GM12878 (cell line): ENCODE measurements around the gene ATP5ME. TPM values are rescaled to one million over a fixed set of nuclear protein-coding genes. Genes with fewer than 3 reads are reported as not detected.

Experiments used
- CBFB ChIP-seq: IDR thresholded peaks from 2 replicates; pipeline ENCODE4 v1.6.1; 2016; ENCODE audit warnings: antibody characterized with exemption, low read depth
- CEBPB ChIP-seq, 2 experiments: fragments of 150-350 bp in 1 of 2; IDR thresholded peaks; 2 replicates each; pipeline ENCODE4 v1.6.1; 2012 to 2014; ENCODE audit warnings: low read depth in 2 of 2, low read length in 2 of 2, borderline replicate concordance in 1 of 2, inconsistent platforms in 1 of 2
- CEBPZ ChIP-seq: fragments of 150-350 bp; IDR thresholded peaks from 2 replicates; pipeline ENCODE4 v1.6.1; 2016; ENCODE audit warnings: low read depth, low read length
- DPF2 ChIP-seq: fragments of 450-650 bp; IDR thresholded peaks from 2 replicates; pipeline ENCODE4 v1.6.1; 2017; ENCODE audit warnings: mild to moderate bottlenecking
- IKZF1 ChIP-seq: fragments of 450-650 bp; conservative IDR thresholded peaks from 2 replicates; pipeline ENCODE4 v1.6.1; 2017; ENCODE audit warnings: antibody characterized with exemption, mild to moderate bottlenecking
- IKZF2 ChIP-seq, 2 experiments: fragments of 450-650 bp; IDR thresholded peaks; 2 replicates each; pipeline ENCODE4 v1.6.1; 2017; ENCODE audit warnings: mild to moderate bottlenecking in 2 of 2, moderate library complexity in 2 of 2
- JUND ChIP-seq: IDR thresholded peaks from 2 replicates; pipeline ENCODE4 v1.6.1; 2012; ENCODE audit warnings: low read depth, mild to moderate bottlenecking, low read length, improper control_type of control experiment, moderate library complexity
- MLLT1 ChIP-seq: fragments of 450-650 bp; IDR thresholded peaks from 2 replicates; pipeline ENCODE4 v1.6.1; 2016; ENCODE audit warnings: mild to moderate bottlenecking
- MYB ChIP-seq: fragments of 150-350 bp; IDR thresholded peaks from 2 replicates; pipeline ENCODE4 v1.6.1; 2014; ENCODE audit warnings: mild to moderate bottlenecking, low read depth, low read length, borderline replicate concordance
- NBN ChIP-seq: fragments of 450-650 bp; IDR thresholded peaks from 2 replicates; pipeline ENCODE4 v1.6.1; 2016
- NFXL1 ChIP-seq: fragments of 450-650 bp; IDR thresholded peaks from 2 replicates; pipeline ENCODE4 v1.6.1; 2017; ENCODE audit warnings: antibody characterized with exemption, mild to moderate bottlenecking, borderline replicate concordance
- NFYA ChIP-seq: IDR thresholded peaks from 2 replicates; pipeline ENCODE4 v1.6.1; 2011; ENCODE audit warnings: low read depth, mild to moderate bottlenecking, low read length, improper control_type of control experiment, borderline replicate concordance
- PAX8 ChIP-seq: fragments of 450-650 bp; IDR thresholded peaks from 2 replicates; pipeline ENCODE4 v1.6.1; 2017; ENCODE audit warnings: mild to moderate bottlenecking, moderate library complexity
- POLR2A ChIP-seq: IDR thresholded peaks from 2 replicates; pipeline ENCODE4 v1.6.1; 2011; ENCODE audit warnings: low read depth, mild to moderate bottlenecking, low read length
- SREBF1 ChIP-seq: IDR thresholded peaks from 2 replicates; pipeline ENCODE4 v1.6.1; 2012; ENCODE audit warnings: mild to moderate bottlenecking, low read length
- SREBF2 ChIP-seq: IDR thresholded peaks from 2 replicates; pipeline ENCODE4 v1.6.1; 2012; ENCODE audit warnings: mild to moderate bottlenecking, low read length
- STAT1 ChIP-seq: fragments of 450-650 bp; conservative IDR thresholded peaks from 2 replicates; pipeline ENCODE4 v1.6.1; 2014; ENCODE audit warnings: antibody characterized with exemption, mild to moderate bottlenecking
- ZBTB11 ChIP-seq: fragments of 450-650 bp; formaldehyde crosslinking; IDR thresholded peaks from 2 replicates; pipeline ENCODE4 v1.5.0; 2022; ENCODE audit warnings: mild to moderate bottlenecking, missing genetic modification characterization
- polyA plus RNA-seq, 11 experiments: library from polyadenylated mRNA; depleted of rRNA in 4 of 11; unstranded in 6 of 11; stranded (reverse) in 5 of 11; fragments of >200 nt; fragmentation: Nextera tagmentation in 4 of 11; fragmentation: Illumina TruSeq in 1 of 11; extraction: Ambion mirVana in 4 of 11; extraction: Trizol in 1 of 11; gene quantifications; 1 replicate in 1 of 11; 2 replicates in 10 of 11; pipeline versions ENCODE4 v1.2.1 to v1.2.3, GENCODE V29; 2011 to 2016; ENCODE audit warnings: inconsistent platforms in 2 of 11, missing spikeins in 2 of 11, low read depth in 1 of 11
- total RNA-seq, 4 experiments: library from RNA; depleted of rRNA in 3 of 4; stranded (reverse); fragments of >200 nt in 3 of 4; fragmentation: Illumina TruSeq in 1 of 4; extraction: Trizol in 1 of 4; gene quantifications; 2 replicates each; pipeline versions ENCODE4 v1.2.1 to v1.2.3, GENCODE V29; 2013 to 2021

ATP5ME gene
- total and polyA plus RNA-seq, 10 of the 15 experiments (the other 5 are each of a cell fraction or from before 2014, with no cell fraction given), result 279 to 2,374 (median 509) TPM

- no peak for TF ChIP-seq ZBTB11 (CRISPR knock-in tag)
- TF ChIP-seq STAT1, result no peak
- no peak for TF ChIP-seq JUND
- TF ChIP-seq PAX8, result no peak
- no peak for TF ChIP-seq NFYA
- no peak for TF ChIP-seq DPF2
- TF ChIP-seq MYB, result no peak
- no peak for TF ChIP-seq CEBPB (IDR thresholded peaks at IDR 0.05; ENCODE audit: borderline replicate concordance in 1 of 2, low read depth in 2 of 2, low read length in 2 of 2)
- TF ChIP-seq NFXL1, result no peak
- no peak for TF ChIP-seq CEBPZ
- TF ChIP-seq CBFB, result 0 out of 2 replicates have a peak, but pooled peaks have one; percentile 21
- TF ChIP-seq SREBF1, result no peak
- TF ChIP-seq SREBF2, result no peak
- TF ChIP-seq MLLT1, result 0 out of 2 replicates have a peak, but pooled peaks have one; percentile 32
- no peak for TF ChIP-seq IKZF2 (IDR thresholded peaks at IDR 0.05)
- peak; percentile 14; the same call in 1 of the 2 replicates for TF ChIP-seq IKZF1
- TF ChIP-seq POLR2A, result no peak
- 0 out of 2 replicates have a peak, but pooled peaks have one; percentile 62 for TF ChIP-seq NBN
These were observed 2.1 kb upstream of the ATP5ME start (continued) for GRCh38 chr4:675980-676870.
